Left lung (tissue), 10 donors: ENCODE results near the gene CCDC158. TPM values are rescaled to one million over a fixed set of nuclear protein-coding genes. Genes with fewer than 3 reads are reported as not detected.

ENCODE experiments used
- ATAC-seq: fragments of 200-7000 bp; cut with Tn5 transposase; one replicate; pipeline ENCODE4 v1.9.1; 2020; ENCODE audit warnings: moderate library complexity
- DNase-seq, 4 donors: peaks; one replicate each; pipeline ENCODE4 v3.0.0-alpha.2; 2013 to 2020
- H3K27ac ChIP-seq, 2 donors: fragments of 200-600 bp; sonication (generic) in 1 of 2; one replicate each; pipeline versions ENCODE4 v1.5.0 to v1.8.0; 2020 to 2021
- H3K27me3 ChIP-seq, 2 donors: fragments of 200-600 bp; sonication (generic) in 1 of 2; one replicate each; pipeline versions ENCODE4 v1.5.0 to v1.8.0; 2020 to 2021
- H3K36me3 ChIP-seq, 2 donors: fragments of 200-600 bp; sonication (generic) in 1 of 2; one replicate each; pipeline versions ENCODE4 v1.5.0 to v1.8.0; 2020 to 2021
- H3K4me1 ChIP-seq, 2 donors: fragments of 200-600 bp; one replicate each; pipeline ENCODE4 v1.8.0; 2021
- H3K4me3 ChIP-seq, 2 donors: fragments of 200-600 bp; sonication (generic) in 1 of 2; one replicate each; pipeline versions ENCODE4 v1.5.0 to v1.8.0; 2020 to 2021; ENCODE audit warnings: mild to moderate bottlenecking in 1 of 2
- H3K9me3 ChIP-seq, 2 donors: fragments of 200-600 bp; sonication (generic) in 1 of 2; one replicate each; pipeline versions ENCODE4 v1.5.0 to v1.8.0; 2020 to 2021
- CTCF ChIP-seq, 2 donors: fragments of 200-600 bp; sonication (generic) in 1 of 2; IDR thresholded peaks; one replicate each; pipeline versions ENCODE4 v1.5.0 to v1.8.0; 2021; ENCODE audit warnings: antibody characterized with exemption in 2 of 2
- intact Hi-C, 2 donors: fragments of 100-400 bp; cut with DNase I; formaldehyde crosslinking; loops; one replicate each; pipeline versions ENCODE4 v1.11.2 to v1.14.2; 2022
- polyA plus RNA-seq, 6 donors: library from polyadenylated mRNA; unstranded; fragments of 120-200 nt; gene quantifications; one replicate each; pipeline ENCODE4 v1.2.1, GENCODE V29; 2013; ENCODE audit not compliant: insufficient read length in 6 of 6
- total RNA-seq, 2 donors: library from RNA; stranded (reverse); fragmentation: NEBNext Ultra II Directional; extraction: Animal tissue kit (Norgen Biotek cat#: 25700); gene quantifications; one replicate each; pipeline ENCODE4 v1.2.1, GENCODE V29; 2021
- donor health status: DM: no; HTN: yes; CAD: no.
- donor health status: DM: no; HTN: no; CAD: no.

Gene CCDC158
- total and polyA plus RNA-seq, 8 donors: 0.47 to 1.6 (median 0.84) TPM

- TF ChIP-seq CTCF (IDR thresholded peaks at IDR 0.05): no peak
- no peak overlapping the region for H3K4me3 ChIP-seq
- peaks cover 3 to 28% of the 10 kb centered on the region in 2 donors for H3K9me3 ChIP-seq
- no peaks in the 10 kb centered on the region for H3K27me3 ChIP-seq
- H3K4me1 ChIP-seq: no peaks in the 10 kb centered on the region
- H3K27ac ChIP-seq: no peak overlapping the region
- DNase-seq (no peak), ATAC-seq (no peak)
- H3K36me3 ChIP-seq: no peaks in the 10 kb centered on the region
- intact Hi-C loops: no loop called here
Observed at GRCh38 chr4:76326515-76326914, 94.4 kb downstream of the CCDC158 start.

- Histone ChIP-seq H3K27ac (peak overlapping the region in 1 of 2 donors; percentile 36), H3K4me3 (no peak overlapping the region), H3K36me3 (no peaks in the 10 kb centered on the region), H3K4me1 (no peaks in the 10 kb centered on the region), H3K27me3 (no peaks in the 10 kb centered on the region), H3K9me3 (peaks cover 3 to 35% of the 10 kb centered on the region in 2 donors)
- ATAC-seq (no peak), DNase-seq (no peak)
- intact Hi-C loops: no loop called here
- no peak for TF ChIP-seq CTCF (IDR thresholded peaks at IDR 0.05)
Observed at GRCh38 chr4:76325072-76325471, 95.9 kb downstream of the CCDC158 start.

GRCh38 chr4:76322236-76322635 lies 98.7 kb downstream of the CCDC158 start:
- ATAC-seq (no peak), DNase-seq (no peak)
- H3K4me3 ChIP-seq: no peak overlapping the region
- no peaks in the 10 kb centered on the region for H3K4me1 ChIP-seq
- H3K27me3 ChIP-seq: no peaks in the 10 kb centered on the region
- no peak for TF ChIP-seq CTCF (IDR thresholded peaks at IDR 0.05)
- no peaks in the 10 kb centered on the region for H3K36me3 ChIP-seq
- peaks cover 3 to 28% of the 10 kb centered on the region in 2 donors for H3K9me3 ChIP-seq
- peak overlapping the region in 1 of 2 donors; percentile 43 for H3K27ac ChIP-seq
- intact Hi-C loops: no loop called here

GRCh38 chr4:76316131-76316530 lies 104.8 kb downstream of the CCDC158 start:
- no peak for ATAC-seq
- Histone ChIP-seq H3K36me3 (no peaks in the 10 kb centered on the region), H3K9me3 (peaks cover 0 to 18% of the 10 kb centered on the region in 2 donors), H3K27ac (no peak overlapping the region), H3K4me1 (no peaks in the 10 kb centered on the region), H3K27me3 (no peaks in the 10 kb centered on the region), H3K4me3 (no peak overlapping the region)
- DNase-seq: no peak
- no peak for TF ChIP-seq CTCF (IDR thresholded peaks at IDR 0.05)
- intact Hi-C loops: no loop called here

- intact Hi-C loops: no loop called here
- no peak for TF ChIP-seq CTCF (IDR thresholded peaks at IDR 0.05)
- peaks cover 0 to 4% of the 10 kb centered on the region in 2 donors for H3K36me3 ChIP-seq
- no peaks in the 10 kb centered on the region for H3K27me3 ChIP-seq
- H3K4me1 ChIP-seq: no peaks in the 10 kb centered on the region
- no peak for ATAC-seq
- no peak for DNase-seq
- H3K9me3 ChIP-seq: peaks cover 0 to 15% of the 10 kb centered on the region in 2 donors
- H3K4me3 ChIP-seq: no peak overlapping the region
- no peak overlapping the region for H3K27ac ChIP-seq
Observed at GRCh38 chr4:76315267-76315918, 105.5 kb downstream of the CCDC158 start.
